Activated naive CD8-positive, alpha-beta T cell treated with anti-CD3 and anti-CD28 coated beads, Interleukin-2, amount 10 ng/mL, durations not matched to agents 7 days and 5 days (primary cell): ENCODE results near the gene DAB2IP. TPM values are rescaled to one million over a fixed set of nuclear protein-coding genes. Genes with fewer than 3 reads are reported as not detected.

Source experiments
- ATAC-seq: fragments of 150-1000 bp; cut with Tn5 transposase; one replicate; pipeline ENCODE4 v1.10.0; 2021; ENCODE audit warnings: low read depth, moderate library complexity
- POLR2A ChIA-PET: fragments of 350-600 bp; sonication (Branson Sonifier 250); formaldehyde crosslinking; loops from one replicate; lab custom pipeline; 2021; ENCODE audit warnings: antibody characterized with exemption; lab: Charles Lee
- DNase-seq: peaks from one replicate; pipeline ENCODE4 v3.0.0; 2021
- H3K27ac Mint-ChIP-seq: one replicate; pipeline ENCODE4 v1.8.0; 2022; ENCODE audit warnings: mild to moderate bottlenecking, mixed read lengths
- H3K27me3 Mint-ChIP-seq: one replicate; pipeline ENCODE4 v1.8.0; 2022; ENCODE audit warnings: mild to moderate bottlenecking, moderate library complexity, mixed read lengths
- H3K36me3 Mint-ChIP-seq: one replicate; pipeline ENCODE4 v1.8.0; 2021; ENCODE audit warnings: mild to moderate bottlenecking, mixed read lengths
- H3K4me1 Mint-ChIP-seq: one replicate; pipeline ENCODE4 v1.8.0; 2021; ENCODE audit warnings: mixed read lengths
- H3K4me3 Mint-ChIP-seq: one replicate; pipeline ENCODE4 v1.8.0; 2022; ENCODE audit warnings: mild to moderate bottlenecking, moderate library complexity, mixed read lengths
- H3K9me3 Mint-ChIP-seq: one replicate; pipeline ENCODE4 v1.8.0; 2021; ENCODE audit warnings: mixed read lengths
- total RNA-seq, 2 experiments: library from RNA; stranded (reverse); gene quantifications; one replicate each; pipeline ENCODE4 v1.2.3, GENCODE V29; 2021

Gene DAB2IP
- total RNA-seq, 2 experiments from 2014 or later: 0.20 to 0.25 TPM

GRCh38 chr9:121807823-121808278, 156.4 kb downstream of the DAB2IP start:
- Mint-ChIP-seq H3K27me3 (peaks cover 3% of the 10 kb centered on the region), H3K9me3 (peaks cover 2% of the 10 kb centered on the region), H3K4me3 (no peak overlapping the region), H3K36me3 (no peaks in the 10 kb centered on the region), H3K27ac (no peak overlapping the region), H3K4me1 (no peaks in the 10 kb centered on the region)
- ATAC-seq (no peak), DNase-seq (no peak)
- POLR2A ChIA-PET: no interaction called here

DNA sequence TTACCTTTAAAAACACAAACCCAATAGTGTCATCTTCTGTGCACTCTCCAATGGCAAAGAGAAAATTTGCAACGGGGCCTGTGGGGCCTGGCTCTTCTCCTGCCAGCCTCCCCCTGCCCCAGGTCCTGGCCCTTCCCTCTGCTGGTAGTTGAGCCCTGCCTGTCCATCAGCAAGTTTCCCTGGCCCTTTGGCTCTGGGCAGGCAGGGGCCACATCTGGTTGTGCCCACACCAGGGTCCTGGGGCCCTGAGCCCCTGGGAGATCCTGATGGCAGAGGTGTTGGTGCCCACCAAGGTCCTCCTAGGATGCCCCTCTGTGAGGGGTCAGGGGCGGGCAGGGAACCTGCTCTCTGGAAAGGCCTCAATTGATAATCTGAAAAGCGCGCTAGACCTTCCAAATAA, 157.3 kb downstream of the DAB2IP start:
- H3K9me3 Mint-ChIP-seq: peaks cover 2% of the 10 kb centered on the region
- ATAC-seq: no peak
- POLR2A ChIA-PET: no interaction called here

GRCh38 chr9:121809356-121810050, 158.1 kb downstream of the DAB2IP start:
- DNase-seq: no peak
- Mint-ChIP-seq H3K27ac (no peak overlapping the region), H3K36me3 (no peaks in the 10 kb centered on the region), H3K4me1 (no peaks in the 10 kb centered on the region), H3K27me3 (no peaks in the 10 kb centered on the region), H3K4me3 (no peak overlapping the region), H3K9me3 (peaks cover 2% of the 10 kb centered on the region)
- POLR2A ChIA-PET: no interaction called here
- no peak for ATAC-seq

More for the DNA sequence above, 157.3 kb downstream of the DAB2IP start:
- H3K4me1 Mint-ChIP-seq: no peaks in the 10 kb centered on the region
- H3K27me3 Mint-ChIP-seq: no peaks in the 10 kb centered on the region
- no peaks in the 10 kb centered on the region for H3K36me3 Mint-ChIP-seq
- H3K27ac Mint-ChIP-seq: no peak overlapping the region
- H3K4me3 Mint-ChIP-seq: no peak overlapping the region
- DNase-seq: no peak

- Mint-ChIP-seq H3K36me3 (no peaks in the 10 kb centered on the region), H3K4me1 (no peaks in the 10 kb centered on the region), H3K27ac (no peak overlapping the region), H3K27me3 (no peaks in the 10 kb centered on the region), H3K4me3 (no peak overlapping the region), H3K9me3 (no peaks in the 10 kb centered on the region)
- POLR2A ChIA-PET: no interaction called here
- ATAC-seq (no peak), DNase-seq (no peak)
Measured at GRCh38 chr9:121810489-121810888, 159.1 kb downstream of the DAB2IP start.

- Mint-ChIP-seq H3K4me1 (no peaks in the 10 kb centered on the region), H3K36me3 (no peaks in the 10 kb centered on the region), H3K27ac (no peak overlapping the region), H3K4me3 (no peak overlapping the region), H3K27me3 (no peaks in the 10 kb centered on the region), H3K9me3 (no peaks in the 10 kb centered on the region)
- POLR2A ChIA-PET: no interaction called here
- no peak for DNase-seq
- ATAC-seq: no peak
Measured at GRCh38 chr9:121811140-121811539, 159.7 kb downstream of the DAB2IP start.

- Mint-ChIP-seq H3K27ac (no peak overlapping the region), H3K4me1 (no peaks in the 10 kb centered on the region), H3K4me3 (no peak overlapping the region), H3K36me3 (no peaks in the 10 kb centered on the region), H3K9me3 (no peaks in the 10 kb centered on the region), H3K27me3 (no peaks in the 10 kb centered on the region)
- no peak for ATAC-seq
- POLR2A ChIA-PET: no interaction called here
- no peak for DNase-seq
Measured at GRCh38 chr9:121811751-121812150, 160.3 kb downstream of the DAB2IP start.

GRCh38 chr9:121812159-121812735, 160.8 kb downstream of the DAB2IP start:
- ATAC-seq (no peak), DNase-seq (no peak)
- no peaks in the 10 kb centered on the region for H3K27me3 Mint-ChIP-seq
- H3K4me3 Mint-ChIP-seq: no peak overlapping the region
- no peak overlapping the region for H3K27ac Mint-ChIP-seq
- no peaks in the 10 kb centered on the region for H3K9me3 Mint-ChIP-seq
- H3K36me3 Mint-ChIP-seq: no peaks in the 10 kb centered on the region
- POLR2A ChIA-PET: no interaction called here
- H3K4me1 Mint-ChIP-seq: no peaks in the 10 kb centered on the region

DNA sequence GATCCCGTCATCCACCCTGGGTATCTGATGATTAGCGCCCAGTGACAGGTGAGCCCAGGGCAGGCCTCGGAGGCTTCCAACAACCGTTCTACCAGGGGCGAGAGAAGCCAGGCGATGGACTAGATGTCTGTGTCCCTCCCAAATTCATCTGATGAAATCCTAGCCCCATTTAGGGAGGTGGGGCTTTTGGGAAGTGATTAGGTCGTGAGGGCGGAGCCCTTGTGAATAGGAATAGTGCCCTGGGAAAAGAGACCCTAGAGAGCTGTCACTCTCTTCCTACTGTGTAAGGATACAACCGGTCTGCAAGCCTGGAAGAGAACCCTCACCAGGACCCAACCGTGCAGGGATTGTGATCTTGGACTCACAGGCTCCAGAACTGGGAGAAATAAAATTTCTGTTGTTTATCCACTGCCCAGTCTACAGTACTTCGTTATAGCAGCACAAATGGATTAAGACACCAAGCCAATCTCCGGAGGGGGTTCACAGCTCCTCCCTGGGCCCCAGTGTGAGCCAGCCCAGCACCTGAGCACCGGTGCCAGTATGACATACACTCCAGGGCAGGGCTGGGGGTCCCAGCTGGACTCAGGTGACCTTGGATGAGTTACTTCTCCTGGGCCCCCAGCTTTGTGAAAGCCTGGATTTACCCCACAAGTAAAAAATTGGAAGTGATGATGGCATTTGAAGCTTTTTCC, 162.2 kb downstream of the DAB2IP start:
- POLR2A ChIA-PET: no interaction called here
- no peaks in the 10 kb centered on the region for H3K4me1 Mint-ChIP-seq
- no peak for DNase-seq
- no peak for ATAC-seq
- no peaks in the 10 kb centered on the region for H3K9me3 Mint-ChIP-seq
- H3K4me3 Mint-ChIP-seq: no peak overlapping the region
- H3K27me3 Mint-ChIP-seq: no peaks in the 10 kb centered on the region
- no peaks in the 10 kb centered on the region for H3K36me3 Mint-ChIP-seq
- no peak overlapping the region for H3K27ac Mint-ChIP-seq

GRCh38 chr9:121814594-121814993, 163.2 kb downstream of the DAB2IP start:
- no peak for ATAC-seq
- POLR2A ChIA-PET: no interaction called here
- Mint-ChIP-seq H3K9me3 (no peaks in the 10 kb centered on the region), H3K27me3 (peaks cover 2% of the 10 kb centered on the region), H3K4me3 (no peak overlapping the region), H3K4me1 (no peaks in the 10 kb centered on the region), H3K36me3 (no peaks in the 10 kb centered on the region), H3K27ac (no peak overlapping the region)
- DNase-seq: no peak

GRCh38 chr9:121815084-121815483, 163.7 kb downstream of the DAB2IP start:
- no peaks in the 10 kb centered on the region for H3K36me3 Mint-ChIP-seq
- POLR2A ChIA-PET: no interaction called here
- no peaks in the 10 kb centered on the region for H3K9me3 Mint-ChIP-seq
- no peak for DNase-seq
- H3K27me3 Mint-ChIP-seq: peaks cover 2% of the 10 kb centered on the region
- H3K27ac Mint-ChIP-seq: no peak overlapping the region
- no peak for ATAC-seq
- H3K4me1 Mint-ChIP-seq: no peaks in the 10 kb centered on the region
- H3K4me3 Mint-ChIP-seq: no peak overlapping the region

DNA sequence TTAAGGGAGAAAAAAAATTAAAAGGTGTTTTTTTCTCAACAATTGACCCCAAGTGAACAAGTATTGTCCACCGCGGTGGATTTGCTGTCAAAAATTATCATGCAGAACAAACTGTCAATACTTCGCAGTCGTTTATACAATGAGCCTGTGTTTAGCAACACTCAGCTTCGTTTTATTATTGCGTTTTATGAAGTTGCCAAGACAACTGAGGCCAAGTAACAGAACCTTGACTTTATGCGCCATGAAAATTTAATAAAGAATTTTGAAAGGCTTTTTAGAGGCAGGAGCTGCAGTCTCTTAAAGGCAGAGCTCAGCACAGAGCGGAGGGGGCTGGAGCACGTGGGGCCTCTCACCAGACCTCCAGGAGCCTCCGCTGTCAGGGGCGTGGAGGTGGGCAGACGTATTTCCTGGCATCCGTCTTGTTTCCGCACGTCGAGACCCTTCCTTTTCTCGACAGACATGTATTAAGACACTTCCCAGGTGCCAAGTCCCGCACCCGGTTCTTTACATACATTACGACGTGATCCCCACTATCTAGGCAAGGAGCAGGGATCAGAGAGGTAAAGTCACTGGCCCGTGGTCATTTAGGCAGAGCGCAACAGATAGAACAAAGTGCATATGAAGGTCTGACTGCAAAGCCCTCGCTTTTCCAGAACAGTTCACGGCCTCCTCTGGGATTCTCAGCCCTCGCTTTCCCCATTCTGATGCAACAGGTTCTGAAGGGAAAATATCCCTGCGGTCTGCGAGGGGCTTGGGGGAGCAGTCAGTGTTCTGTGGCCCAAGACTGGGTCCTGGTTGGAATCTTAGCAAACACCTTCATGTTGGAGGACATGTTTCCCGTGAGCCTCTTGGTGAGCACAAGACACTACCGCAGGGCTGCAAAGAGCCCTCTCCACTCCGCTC, 164.4 kb downstream of the DAB2IP start:
- H3K36me3 Mint-ChIP-seq: no peaks in the 10 kb centered on the region
- POLR2A ChIA-PET: no interaction called here
- no peak for DNase-seq
- no peak overlapping the region for H3K27ac Mint-ChIP-seq
- H3K27me3 Mint-ChIP-seq: peaks cover 2% of the 10 kb centered on the region
- H3K4me3 Mint-ChIP-seq: no peak overlapping the region
- ATAC-seq: no peak
- H3K4me1 Mint-ChIP-seq: no peaks in the 10 kb centered on the region
- no peaks in the 10 kb centered on the region for H3K9me3 Mint-ChIP-seq

DNA sequence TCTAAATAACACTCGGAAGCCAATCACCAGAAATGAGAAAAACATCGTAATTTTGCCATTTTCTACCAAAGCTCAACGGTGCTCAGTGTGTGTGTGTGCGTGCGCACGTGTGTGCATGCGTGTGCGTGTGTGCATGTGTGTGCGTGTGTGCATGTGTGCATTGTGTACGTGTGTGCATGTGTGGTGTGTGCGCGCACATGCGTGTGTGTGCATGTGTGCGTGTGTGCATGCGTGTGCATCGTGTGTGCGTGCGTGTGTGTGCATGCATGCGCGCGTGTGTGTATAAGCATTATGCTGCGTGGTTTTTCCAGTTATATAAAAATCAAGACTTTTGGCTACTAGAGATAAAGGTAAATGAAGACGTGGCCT, 165.0 kb downstream of the DAB2IP start:
- H3K27me3 Mint-ChIP-seq: peaks cover 2% of the 10 kb centered on the region
- DNase-seq: no peak
- no peak for ATAC-seq
- H3K4me3 Mint-ChIP-seq: no peak overlapping the region
- H3K27ac Mint-ChIP-seq: no peak overlapping the region
- H3K36me3 Mint-ChIP-seq: no peaks in the 10 kb centered on the region
- H3K4me1 Mint-ChIP-seq: no peaks in the 10 kb centered on the region
- H3K9me3 Mint-ChIP-seq: no peaks in the 10 kb centered on the region
- POLR2A ChIA-PET: no interaction called here

DNA sequence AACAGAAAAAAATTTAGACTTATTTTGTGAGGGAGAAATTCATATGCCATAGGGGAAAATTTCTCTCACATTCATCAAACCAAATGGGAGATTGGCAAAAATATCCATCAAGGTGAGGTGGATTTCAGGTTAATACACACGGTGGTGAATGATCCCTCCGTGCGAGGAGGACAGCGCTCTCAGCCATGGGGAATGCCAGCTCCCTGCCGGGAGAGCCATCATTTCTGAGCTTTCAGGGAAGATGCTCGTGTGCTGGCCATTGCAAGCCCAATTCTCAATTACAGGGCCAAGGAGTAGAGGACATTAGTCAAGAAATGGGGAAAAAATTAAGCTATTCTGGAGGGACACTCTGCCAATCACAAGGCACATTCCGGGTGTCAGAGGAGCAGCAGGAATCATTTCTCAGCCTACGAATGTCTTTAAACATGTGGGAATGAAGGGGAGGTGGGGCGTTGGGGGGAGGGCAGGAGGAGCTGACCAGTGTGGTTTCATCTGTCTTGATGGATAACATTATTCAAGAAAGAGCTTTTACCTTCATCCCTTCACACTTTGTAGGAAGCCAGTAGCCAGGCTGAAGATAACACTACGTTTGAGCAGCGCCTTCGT, 165.5 kb downstream of the DAB2IP start:
- Mint-ChIP-seq H3K9me3 (no peaks in the 10 kb centered on the region), H3K36me3 (no peaks in the 10 kb centered on the region), H3K4me3 (no peak overlapping the region), H3K27ac (no peak overlapping the region), H3K27me3 (peaks cover 4% of the 10 kb centered on the region), H3K4me1 (no peaks in the 10 kb centered on the region)
- DNase-seq (no peak), ATAC-seq (no peak)
- POLR2A ChIA-PET: no interaction called here
